Parathyroid adenoma (tissue), 2 donors: ENCODE data around the gene SLAMF7.

Experiments
- H2AFZ ChIP-seq: fragments of 300-600 bp; sonication (generic); one replicate; pipeline ENCODE4 v1.7.0; 2017; ENCODE audit warnings: antibody characterized with exemption, mild to moderate bottlenecking
- H3K27ac ChIP-seq: fragments of 300-600 bp; sonication (generic); one replicate; pipeline ENCODE4 v1.7.0; 2017
- H3K27me3 ChIP-seq: fragments of 300-600 bp; sonication (generic); one replicate; pipeline ENCODE4 v1.7.0; 2017; ENCODE audit warnings: low read length; ENCODE audit not compliant: control insufficient read depth, insufficient read depth
- H3K36me3 ChIP-seq: fragments of 300-600 bp; sonication (generic); one replicate; pipeline ENCODE4 v1.7.0; 2017; ENCODE audit warnings: low read length; ENCODE audit not compliant: control insufficient read depth, insufficient read depth
- H3K4me1 ChIP-seq: fragments of 300-600 bp; sonication (generic); one replicate; pipeline ENCODE4 v1.7.0; 2017; ENCODE audit warnings: control low read depth
- H3K4me2 ChIP-seq: fragments of 300-600 bp; sonication (generic); one replicate; pipeline ENCODE4 v1.7.0; 2017; ENCODE audit warnings: low read length
- H3K4me3 ChIP-seq: fragments of 300-600 bp; sonication (generic); one replicate; pipeline ENCODE4 v1.7.0; 2017; ENCODE audit warnings: low read depth, low read length
- H3K79me2 ChIP-seq: fragments of 300-600 bp; sonication (generic); one replicate; pipeline ENCODE4 v1.7.0; 2017; ENCODE audit warnings: control low read depth
- H3K9ac ChIP-seq: fragments of 300-600 bp; sonication (generic); one replicate; pipeline ENCODE4 v1.7.0; 2017; ENCODE audit warnings: mild to moderate bottlenecking
- H3K9me3 ChIP-seq: fragments of 300-600 bp; sonication (generic); one replicate; pipeline ENCODE4 v1.7.0; 2017; ENCODE audit warnings: low read length; ENCODE audit not compliant: control insufficient read depth
- TF ChIP-seq, protein P1 (sequence below): fragments of 300-600 bp; sonication (generic); IDR thresholded peaks from one replicate; pipeline ENCODE4 v1.7.0; 2017; ENCODE audit warnings: antibody characterized with exemption, mild to moderate bottlenecking
- donor health status: primary hyperparathyroidism.

Gene SLAMF7

DNA sequence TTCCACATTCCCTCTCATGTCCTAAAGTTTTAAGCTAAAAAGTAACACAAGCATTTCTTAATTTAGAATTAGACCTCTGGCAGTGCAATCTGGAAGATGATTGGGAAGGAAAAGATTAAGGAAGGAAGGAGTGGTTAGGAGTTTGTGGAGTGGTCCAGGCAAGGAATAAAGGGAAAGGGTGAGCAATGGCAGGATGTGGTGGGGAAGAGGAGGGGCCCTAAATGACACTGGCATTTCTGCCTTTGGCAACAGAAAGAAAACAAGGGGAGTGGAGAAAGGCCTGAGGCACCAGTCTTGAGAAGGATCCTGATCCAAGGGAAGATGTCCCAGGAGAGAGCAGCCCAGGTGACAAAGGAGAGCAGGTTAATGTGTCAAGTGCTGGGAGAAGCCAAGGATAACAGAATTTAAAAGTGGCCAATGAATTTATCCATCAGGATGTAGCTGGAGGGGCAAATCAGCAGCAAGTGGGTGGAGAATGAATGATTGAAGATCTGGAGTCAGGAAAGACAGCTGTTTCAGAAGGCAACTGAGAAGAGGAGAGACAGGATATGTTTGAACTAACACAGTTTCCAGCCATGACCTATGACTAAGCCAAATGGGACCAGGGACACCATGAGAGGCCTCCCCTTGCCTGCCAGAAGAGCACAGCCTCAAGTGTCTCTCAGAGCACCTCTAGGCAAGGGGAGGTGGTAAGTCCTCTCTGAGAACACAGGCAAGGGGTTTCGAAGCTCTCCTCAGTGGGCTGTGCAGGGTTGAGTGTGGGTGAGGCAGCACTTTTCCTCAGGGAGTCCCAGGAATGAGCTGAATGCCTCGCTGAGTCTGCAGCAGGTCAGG, 36.1 kb downstream of the SLAMF7 start:
- Histone ChIP-seq H3K36me3 (no peaks in the 10 kb centered on the region), H2AFZ (no peak overlapping the region), H3K27me3 (no peaks in the 10 kb centered on the region), H3K79me2 (no peaks in the 10 kb centered on the region), H3K27ac (no peak overlapping the region), H3K4me1 (no peaks in the 10 kb centered on the region), H3K4me3 (no peak overlapping the region), H3K9me3 (no peaks in the 10 kb centered on the region), H3K9ac (no peak overlapping the region), H3K4me2 (no peak overlapping the region)
- TF ChIP-seq, protein P1, sequence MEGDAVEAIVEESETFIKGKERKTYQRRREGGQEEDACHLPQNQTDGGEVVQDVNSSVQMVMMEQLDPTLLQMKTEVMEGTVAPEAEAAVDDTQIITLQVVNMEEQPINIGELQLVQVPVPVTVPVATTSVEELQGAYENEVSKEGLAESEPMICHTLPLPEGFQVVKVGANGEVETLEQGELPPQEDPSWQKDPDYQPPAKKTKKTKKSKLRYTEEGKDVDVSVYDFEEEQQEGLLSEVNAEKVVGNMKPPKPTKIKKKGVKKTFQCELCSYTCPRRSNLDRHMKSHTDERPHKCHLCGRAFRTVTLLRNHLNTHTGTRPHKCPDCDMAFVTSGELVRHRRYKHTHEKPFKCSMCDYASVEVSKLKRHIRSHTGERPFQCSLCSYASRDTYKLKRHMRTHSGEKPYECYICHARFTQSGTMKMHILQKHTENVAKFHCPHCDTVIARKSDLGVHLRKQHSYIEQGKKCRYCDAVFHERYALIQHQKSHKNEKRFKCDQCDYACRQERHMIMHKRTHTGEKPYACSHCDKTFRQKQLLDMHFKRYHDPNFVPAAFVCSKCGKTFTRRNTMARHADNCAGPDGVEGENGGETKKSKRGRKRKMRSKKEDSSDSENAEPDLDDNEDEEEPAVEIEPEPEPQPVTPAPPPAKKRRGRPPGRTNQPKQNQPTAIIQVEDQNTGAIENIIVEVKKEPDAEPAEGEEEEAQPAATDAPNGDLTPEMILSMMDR = no peak

DNA sequence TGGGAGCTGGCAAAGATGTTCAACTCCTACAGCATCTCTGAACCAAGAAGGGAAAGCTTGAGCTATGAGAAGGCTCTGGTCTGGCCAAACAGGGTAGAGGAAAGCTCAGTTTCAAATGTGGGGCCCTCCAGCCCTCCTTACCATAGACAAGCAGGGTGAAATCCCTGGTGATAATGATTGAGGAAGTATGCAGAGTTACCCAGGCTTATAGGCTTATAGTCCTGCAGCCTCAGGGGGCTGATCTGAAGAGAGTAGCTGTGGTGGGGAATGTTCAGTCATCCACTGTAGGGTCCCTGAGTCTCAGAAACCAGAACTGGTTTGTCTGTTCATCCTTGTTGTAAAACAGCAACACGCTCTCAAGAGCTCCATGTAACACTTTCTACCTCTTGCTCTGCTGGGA, 37.1 kb downstream of the SLAMF7 start:
- Histone ChIP-seq H3K4me2 (no peak overlapping the region), H3K9me3 (no peaks in the 10 kb centered on the region), H3K79me2 (no peaks in the 10 kb centered on the region), H3K36me3 (no peaks in the 10 kb centered on the region), H3K27ac (no peak overlapping the region), H3K9ac (no peak overlapping the region), H3K27me3 (no peaks in the 10 kb centered on the region), H3K4me1 (no peaks in the 10 kb centered on the region), H2AFZ (no peak overlapping the region), H3K4me3 (no peak overlapping the region)
- TF ChIP-seq, protein P1 = no peak

DNA sequence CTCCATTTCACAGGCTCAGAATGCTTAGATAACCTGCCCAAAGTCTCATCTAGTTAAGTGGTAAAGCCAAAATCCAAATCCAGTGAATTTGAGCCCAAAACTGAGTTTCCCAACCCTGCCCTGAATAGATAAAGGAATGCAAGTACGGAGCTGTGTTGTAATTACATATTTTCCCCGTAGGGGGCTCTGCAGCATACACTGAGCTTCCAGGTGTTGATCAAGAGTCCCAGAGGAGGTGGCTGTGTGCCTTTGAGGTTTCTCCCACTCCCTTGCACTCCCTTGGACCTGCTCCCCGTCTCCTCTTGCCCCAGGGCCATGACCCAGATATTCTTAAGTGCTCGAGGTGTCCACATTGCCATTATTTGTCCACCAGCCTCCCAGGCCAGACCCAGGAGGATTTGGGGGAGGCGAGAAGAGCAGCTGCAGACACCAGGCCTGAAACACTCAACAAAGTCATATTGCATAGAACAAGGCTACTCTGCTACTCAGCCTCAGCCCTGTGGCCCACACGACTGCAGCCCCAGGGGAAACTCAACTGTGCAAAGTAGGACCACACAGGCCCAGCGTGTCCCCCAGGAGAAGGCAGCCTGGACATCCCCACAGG, 38.5 kb downstream of the SLAMF7 start:
- Histone ChIP-seq H3K9me3 (no peaks in the 10 kb centered on the region), H3K4me1 (no peaks in the 10 kb centered on the region), H3K4me3 (no peak overlapping the region), H2AFZ (no peak overlapping the region), H3K27me3 (no peaks in the 10 kb centered on the region), H3K36me3 (no peaks in the 10 kb centered on the region), H3K9ac (no peak overlapping the region), H3K27ac (no peak overlapping the region), H3K79me2 (no peaks in the 10 kb centered on the region), H3K4me2 (no peak overlapping the region)
- TF ChIP-seq, protein P1 = no peak

DNA sequence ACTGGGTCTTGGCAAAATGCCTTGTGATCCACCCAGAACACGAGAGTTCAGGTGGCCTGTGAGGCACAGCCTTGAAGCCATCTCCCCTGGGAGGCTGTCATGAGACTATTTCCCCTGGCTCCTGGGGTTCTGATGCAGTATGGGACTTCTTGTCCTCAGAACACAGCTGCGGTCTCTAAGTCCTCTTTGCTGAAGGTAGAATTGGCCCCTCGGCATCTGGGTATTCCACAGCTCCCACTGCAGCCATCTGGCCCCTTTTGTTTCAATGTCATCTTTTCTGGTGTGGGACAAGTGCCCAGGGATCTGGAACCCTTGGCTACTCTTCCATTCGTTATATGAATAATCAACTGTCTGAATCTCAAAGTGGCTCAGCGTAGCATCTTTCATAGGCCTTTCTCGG, 39.9 kb downstream of the SLAMF7 start:
- H3K79me2 ChIP-seq = no peaks in the 10 kb centered on the region
- TF ChIP-seq, protein P1 = no peak

More for the DNA sequence above, 39.9 kb downstream of the SLAMF7 start:
- no peaks in the 10 kb centered on the region for H3K9me3 ChIP-seq
- no peak overlapping the region for H2AFZ ChIP-seq
- no peaks in the 10 kb centered on the region for H3K27me3 ChIP-seq
- H3K4me2 ChIP-seq = no peak overlapping the region
- no peak overlapping the region for H3K4me3 ChIP-seq
- H3K36me3 ChIP-seq = no peaks in the 10 kb centered on the region
- no peak overlapping the region for H3K9ac ChIP-seq
- no peaks in the 10 kb centered on the region for H3K4me1 ChIP-seq
- no peak overlapping the region for H3K27ac ChIP-seq
